RPMI8226 (cell line): ENCODE results near the gene SEMA5A.
A peak's percentile ranks its signal among the peaks of the same experiment; 100 is the strongest.

Experiments used
- DNase-seq: peaks from one replicate; pipeline ENCODE4 v3.0.0-alpha.2; 2015

SEMA5A gene

GRCh38 chr5:9194509-9194908 lies 351.4 kb downstream of the SEMA5A start:
- no peak for DNase-seq

GRCh38 chr5:9192266-9192665 lies 353.6 kb downstream of the SEMA5A start:
- DNase-seq = no peak

GRCh38 chr5:9189681-9190080 lies 356.2 kb downstream of the SEMA5A start:
- DNase-seq = no peak

- no peak for DNase-seq
These were observed 356.9 kb downstream of the SEMA5A start for GRCh38 chr5:9188956-9189355.

DNA sequence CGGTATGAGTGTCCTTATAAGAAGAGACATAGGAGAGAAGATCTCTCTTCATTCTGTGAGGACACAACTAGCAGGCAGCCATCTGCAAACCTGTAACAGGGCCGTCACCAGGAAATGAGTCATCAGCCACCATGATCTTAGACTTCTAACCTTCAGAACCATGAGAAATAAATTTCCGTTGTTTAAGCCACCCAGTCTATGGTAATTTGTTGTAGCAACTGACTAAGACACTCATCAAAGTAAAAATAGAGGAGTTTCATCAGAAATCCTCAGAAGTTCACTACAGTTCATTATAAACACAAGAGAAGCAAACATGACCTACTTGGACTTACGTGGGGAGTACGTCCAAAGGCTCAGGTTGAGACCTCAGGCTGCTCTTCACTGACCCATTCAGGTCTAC lies 357.7 kb downstream of the SEMA5A start:
- DNase-seq = no peak

- DNase-seq = no peak
These were observed 358.3 kb downstream of the SEMA5A start for GRCh38 chr5:9187614-9188013.

- no peak for DNase-seq
These were observed 359.8 kb downstream of the SEMA5A start for GRCh38 chr5:9186069-9186468.

DNA sequence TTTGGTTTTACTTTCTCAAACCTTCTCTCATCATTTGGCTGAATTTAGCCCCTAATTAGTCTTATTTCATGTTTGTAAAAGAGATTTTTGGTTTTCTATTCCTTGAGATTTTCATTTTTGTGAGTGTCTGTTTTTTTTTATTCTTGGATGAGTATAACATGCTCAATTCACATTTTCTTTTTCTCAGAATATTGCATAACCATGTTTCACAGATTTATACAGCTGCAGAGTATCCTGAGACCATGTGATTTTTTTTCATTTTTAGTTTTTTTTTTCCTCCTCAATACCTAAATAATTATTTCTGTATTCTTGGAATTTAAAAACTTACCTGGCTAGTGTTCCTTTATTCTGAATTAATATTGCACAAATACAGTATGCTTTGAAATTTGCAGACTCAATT lies 361.9 kb downstream of the SEMA5A start:
- DNase-seq = no peak

- DNase-seq = no peak
These were observed 362.8 kb downstream of the SEMA5A start for GRCh38 chr5:9182899-9183695.

DNA sequence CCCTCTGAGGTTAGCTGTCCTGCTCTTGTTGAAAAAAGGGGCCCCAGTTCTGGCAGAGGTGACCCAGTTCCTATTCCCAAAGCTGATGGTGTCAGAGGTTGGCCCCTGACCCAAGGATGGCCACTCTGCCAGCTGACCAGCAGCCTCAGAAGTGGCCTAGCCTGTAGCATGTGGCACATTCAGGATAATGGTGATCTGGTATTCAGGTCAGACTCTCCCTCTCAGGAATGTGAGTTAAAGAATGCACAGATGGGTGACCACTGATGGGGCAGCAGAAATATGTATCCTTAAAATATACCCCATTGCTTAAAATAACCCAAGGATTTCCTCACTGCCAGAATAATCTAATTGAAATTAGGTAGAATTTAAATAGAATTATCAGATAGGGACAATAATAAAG lies 369.2 kb downstream of the SEMA5A start:
- no peak for DNase-seq

- no peak for DNase-seq
These were observed 371.4 kb downstream of the SEMA5A start for GRCh38 chr5:9174446-9174845.

DNA sequence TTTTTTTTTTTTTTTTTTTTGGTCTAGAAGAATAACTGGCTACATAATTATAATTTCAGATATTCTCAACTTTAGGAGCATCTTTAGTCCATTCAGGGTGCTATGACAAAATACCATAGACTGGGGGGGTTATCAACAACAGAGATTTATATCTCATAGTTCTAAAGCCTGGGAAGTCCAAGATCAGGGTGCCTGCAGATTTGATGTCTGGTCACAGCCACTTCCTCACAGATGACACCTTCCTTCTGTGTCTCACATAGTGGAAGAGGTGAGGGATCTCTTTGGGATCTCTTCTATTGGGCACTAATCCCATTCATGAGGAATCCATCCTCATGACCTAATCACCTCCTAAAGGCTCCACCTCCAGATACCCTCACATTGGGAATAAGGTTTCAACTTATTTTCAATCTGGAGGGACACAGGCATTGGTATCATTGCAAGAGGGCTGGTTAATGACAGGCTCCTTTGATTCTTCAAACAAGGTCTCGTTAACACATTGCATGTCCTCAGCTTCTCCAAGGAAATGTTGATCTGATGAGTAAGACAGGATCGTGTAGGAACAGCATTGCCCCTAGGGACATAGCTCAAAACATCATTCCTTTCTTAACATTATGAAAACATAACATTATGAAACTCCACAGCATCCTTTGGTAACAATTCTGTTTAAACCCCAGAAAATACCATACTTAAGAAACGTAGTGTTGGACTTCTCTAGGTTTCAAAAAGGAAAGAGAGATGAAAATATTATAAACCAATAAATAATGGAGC lies 372.4 kb downstream of the SEMA5A start:
- no peak for DNase-seq

- DNase-seq = no peak
These were observed 375.8 kb downstream of the SEMA5A start for GRCh38 chr5:9170026-9170425.

- DNase-seq = no peak
These were observed 376.3 kb downstream of the SEMA5A start for GRCh38 chr5:9169557-9169902.

- DNase-seq = no peak
These were observed 376.9 kb downstream of the SEMA5A start for GRCh38 chr5:9168791-9169556.

DNA sequence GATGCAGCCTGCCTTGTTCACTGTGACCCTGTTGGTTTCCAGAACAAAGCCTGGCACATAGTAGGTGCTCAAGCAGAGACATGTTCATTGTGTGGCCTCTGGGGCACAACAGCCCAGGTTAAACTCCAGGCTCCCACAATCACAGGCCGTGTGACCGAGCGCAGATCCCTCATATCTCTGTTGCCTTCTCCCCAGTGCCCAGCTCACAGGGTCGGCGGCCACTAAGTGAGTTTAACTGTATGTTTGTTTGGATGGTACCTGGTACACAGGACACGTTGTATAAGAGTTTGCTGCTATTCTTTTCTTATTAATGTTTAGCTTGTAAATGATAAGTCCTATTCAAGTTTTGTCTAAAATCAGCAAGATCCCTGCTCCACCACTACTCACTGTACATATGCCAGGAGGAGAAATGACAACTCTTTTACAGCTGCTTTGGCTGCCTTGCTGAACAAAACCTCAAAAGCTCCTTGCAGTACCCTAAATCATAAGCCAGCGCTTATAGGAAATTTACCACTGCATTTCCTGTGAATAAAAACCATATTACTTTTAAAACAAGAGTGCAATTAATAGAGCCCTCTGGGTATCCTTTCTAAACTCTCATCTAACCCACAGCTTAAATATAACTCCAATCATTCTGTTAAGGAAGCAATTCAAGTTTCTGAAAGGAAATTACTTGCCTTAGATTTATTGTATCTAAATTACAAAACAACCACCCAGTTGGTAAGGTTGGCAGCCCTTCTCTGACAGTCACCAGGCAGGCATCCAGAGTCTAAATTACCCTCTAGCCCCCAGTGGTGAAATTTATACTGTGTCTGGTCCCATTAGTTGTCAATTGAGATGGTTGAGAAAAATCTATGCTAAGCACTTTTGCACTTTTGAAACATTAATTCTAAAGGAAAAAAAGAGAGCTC lies 379.4 kb downstream of the SEMA5A start:
- DNase-seq = no peak

DNA sequence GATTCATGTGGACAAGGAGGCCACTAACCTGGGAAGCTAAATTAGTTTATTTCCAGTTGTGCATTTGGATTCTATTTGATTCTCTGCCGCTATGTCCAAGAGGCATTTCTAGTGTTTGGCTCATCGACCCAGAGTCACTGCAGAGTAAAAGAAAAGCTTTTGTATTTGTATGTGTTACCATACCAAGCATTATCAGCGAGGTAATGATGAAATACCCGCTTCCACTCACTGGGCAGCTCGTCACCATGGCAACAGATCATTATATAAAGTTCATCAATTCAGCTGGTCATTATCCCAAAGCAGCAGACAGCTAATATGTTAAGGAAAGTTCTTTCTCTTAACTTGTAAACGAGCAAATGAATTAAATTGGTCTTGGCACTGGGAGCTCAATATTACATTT lies 380.3 kb downstream of the SEMA5A start:
- no peak for DNase-seq

- no peak for DNase-seq
These were observed 385.1 kb downstream of the SEMA5A start for GRCh38 chr5:9160747-9161146.

GRCh38 chr5:9157811-9158210 lies 388.1 kb downstream of the SEMA5A start:
- DNase-seq = no peak

DNA sequence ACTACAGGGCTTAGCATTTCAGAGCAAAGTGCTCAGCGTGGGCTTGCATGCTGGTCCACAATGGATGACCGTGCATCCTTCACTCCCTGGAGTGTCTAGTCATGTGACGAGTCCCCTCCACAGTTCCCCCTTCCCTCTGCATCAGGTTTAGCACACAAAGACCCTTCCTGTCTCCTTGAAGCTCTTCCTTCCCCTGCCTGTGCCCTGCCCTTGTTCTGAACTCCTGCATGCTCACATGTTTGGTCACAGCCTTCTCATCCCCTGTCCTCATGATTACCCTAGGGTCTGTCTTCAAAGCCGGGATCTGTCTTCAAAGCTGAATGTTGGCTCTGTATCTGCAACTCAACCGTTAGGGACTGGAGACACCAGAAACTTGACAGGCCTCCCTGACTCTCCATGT lies 388.9 kb downstream of the SEMA5A start:
- no peak for DNase-seq

DNA sequence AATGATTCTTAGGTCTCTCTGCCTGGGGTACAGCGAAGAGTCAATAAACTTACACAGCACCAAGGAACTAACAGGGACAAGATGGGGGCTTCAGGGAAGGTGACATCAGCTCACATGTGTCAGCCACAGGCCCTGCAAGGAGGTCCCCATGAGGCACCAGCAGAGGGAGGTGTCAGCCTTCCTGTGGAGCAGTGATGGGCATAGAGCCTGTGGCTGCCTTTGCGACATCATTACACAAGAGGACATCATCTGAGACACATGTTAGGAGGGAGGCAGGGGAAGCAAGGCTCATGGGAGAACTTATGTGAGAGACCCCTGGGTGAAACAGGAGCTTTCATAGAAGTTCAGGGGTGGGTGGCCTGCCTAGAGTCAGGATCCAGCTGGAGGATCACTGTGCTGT lies 389.6 kb downstream of the SEMA5A start:
- DNase-seq = peak; percentile 16

- DNase-seq = no peak
These were observed 394.0 kb downstream of the SEMA5A start for GRCh38 chr5:9151684-9152427.
